ENCODE results near the gene CMKLR1.

The CMKLR1 gene

GRCh38 chr12:108338915-108339657 is at the start of gene CMKLR1:
Gene CMKLR1 (minus strand): TSS chr12:108339311. CDS start chr12:108293591, 45,720 bp downstream.
- DNase-seq (ENCODE audit: low read depth in 2 of 2), result no peak

GRCh38 chr12:108387771-108388170 is 48.7 kb upstream of the CMKLR1 start:
- DNase-seq (ENCODE audit: low read depth in 2 of 2), result no peak

- no peak for DNase-seq (ENCODE audit: low read depth in 2 of 2)
These were observed 47.7 kb upstream of the CMKLR1 start for GRCh38 chr12:108386709-108387360.

GRCh38 chr12:108382437-108382801 is 43.3 kb upstream of the CMKLR1 start:
- DNase-seq (ENCODE audit: low read depth in 2 of 2), result no peak

GRCh38 chr12:108381787-108382436 is 42.8 kb upstream of the CMKLR1 start:
- DNase-seq (ENCODE audit: low read depth in 2 of 2), result no peak

GRCh38 chr12:108380382-108380781 is 41.3 kb upstream of the CMKLR1 start:
- no peak for DNase-seq (ENCODE audit: low read depth in 2 of 2)

GRCh38 chr12:108379823-108380222 is 40.7 kb upstream of the CMKLR1 start:
- no peak for DNase-seq (ENCODE audit: low read depth in 2 of 2)

GRCh38 chr12:108378926-108379325 is 39.8 kb upstream of the CMKLR1 start:
- DNase-seq (ENCODE audit: low read depth in 2 of 2), result no peak

- no peak for DNase-seq (ENCODE audit: low read depth in 2 of 2)
These were observed 38.1 kb upstream of the CMKLR1 start for GRCh38 chr12:108377260-108377659.

- DNase-seq (ENCODE audit: low read depth in 2 of 2), result no peak
These were observed 37.0 kb upstream of the CMKLR1 start for GRCh38 chr12:108375986-108376663.

GRCh38 chr12:108374596-108375320 is 35.6 kb upstream of the CMKLR1 start:
- DNase-seq (ENCODE audit: low read depth in 2 of 2), result no peak

- DNase-seq (ENCODE audit: low read depth in 2 of 2), result no peak
These were observed 34.0 kb upstream of the CMKLR1 start for GRCh38 chr12:108373111-108373510.

GRCh38 chr12:108371801-108372344 is 32.8 kb upstream of the CMKLR1 start:
- DNase-seq (ENCODE audit: low read depth in 2 of 2), result no peak

GRCh38 chr12:108370415-108370814 is 31.3 kb upstream of the CMKLR1 start:
- no peak for DNase-seq (ENCODE audit: low read depth in 2 of 2)

GRCh38 chr12:108369736-108370396 is 30.8 kb upstream of the CMKLR1 start:
- no peak for DNase-seq (ENCODE audit: low read depth in 2 of 2)

- DNase-seq (ENCODE audit: low read depth in 2 of 2), result no peak
These were observed 29.0 kb upstream of the CMKLR1 start for GRCh38 chr12:108368089-108368488.

GRCh38 chr12:108367436-108367835 is 28.3 kb upstream of the CMKLR1 start:
- DNase-seq (ENCODE audit: low read depth in 2 of 2), result no peak

- DNase-seq (ENCODE audit: low read depth in 2 of 2), result no peak
These were observed 26.2 kb upstream of the CMKLR1 start for GRCh38 chr12:108365324-108365723.

GRCh38 chr12:108364879-108365278 is 25.8 kb upstream of the CMKLR1 start:
- DNase-seq (ENCODE audit: low read depth in 2 of 2), result no peak

- DNase-seq (ENCODE audit: low read depth in 2 of 2), result no peak
These were observed 24.5 kb upstream of the CMKLR1 start for GRCh38 chr12:108363565-108363964.

GRCh38 chr12:108363165-108363564 is 24.1 kb upstream of the CMKLR1 start:
- DNase-seq (ENCODE audit: low read depth in 2 of 2), result no peak
